GM12878 (cell line): Measurements from ENCODE around the gene PAPSS2. TPM values are rescaled to one million over a fixed set of nuclear protein-coding genes. Genes with fewer than 3 reads are reported as not detected.

Experiments
- ATAC-seq: fragments of 200-7000 bp; cut with Tn5 transposase; 3 replicates; pipeline ENCODE4 v1.9.1; 2020; ENCODE audit warnings: mild to moderate bottlenecking, moderate library complexity
- BruUV-seq: library from RNA; stranded (reverse); fragments of 400-500 nt; replicated peaks from 2 replicates; lab custom pipeline; 2021; lab: Mats Ljungman, UMichigan
- CTCF ChIA-PET: fragments of 300-600 bp; sonication (Branson Sonifier 250); formaldehyde crosslinking; extraction: SDS; loops from one replicate; lab custom pipeline; 2021; ENCODE audit warnings: inconsistent platforms; lab: Yijun Ruan, JAX
- POLR2A ChIA-PET: fragments of 350-600 bp; formaldehyde crosslinking; extraction: SDS; loops from one replicate; lab custom pipeline; 2021; ENCODE audit warnings: inconsistent platforms; lab: Charles Lee
- RAD21 ChIA-PET: fragments of 300-600 bp; sonication (Branson Sonifier 250); formaldehyde crosslinking; loops from one replicate; lab custom pipeline; 2023; ENCODE audit warnings: antibody characterized with exemption; ENCODE audit not compliant: unreplicated experiment; lab: Charles Lee
- SMC1A ChIA-PET: fragments of 300-600 bp; sonication (Branson Sonifier 250); formaldehyde crosslinking; loops from one replicate; lab custom pipeline; 2023; ENCODE audit not compliant: unreplicated experiment, uncharacterized antibody; lab: Charles Lee
- DNase-seq: peaks from one replicate; pipeline ENCODE4 v3.0.0-alpha.2; 2011; ENCODE audit warnings: low read depth, low spot score
- FAIRE-seq: peaks from 3 replicates; lab custom pipeline; 2011; peaks lifted over from hg19 to GRCh38; lab: Jason Lieb, UNC
- H2AFZ ChIP-seq: 2 replicates; pipeline ENCODE4 v1.6.0; 2011; ENCODE audit warnings: low read depth, low read length, control low read depth; ENCODE audit not compliant: control insufficient read depth
- H3K27ac ChIP-seq: 2 replicates; pipeline ENCODE4 v1.5.1; 2011; ENCODE audit warnings: control low read depth; ENCODE audit not compliant: control insufficient read depth, insufficient read depth
- H3K27me3 ChIP-seq, 2 experiments: replicated peaks in 1 of 2; 2 replicates each; pipeline versions ENCODE4 v1.6.0 to v1.6.1; 2011; ENCODE audit warnings: low read length in 1 of 2; ENCODE audit not compliant: control insufficient read depth in 2 of 2, insufficient read depth in 2 of 2
- H3K36me3 ChIP-seq, 2 experiments: 2 replicates each; pipeline ENCODE4 v1.5.1; 2011; ENCODE audit warnings: low read length in 1 of 2; ENCODE audit not compliant: control insufficient read depth in 2 of 2, insufficient read depth in 2 of 2
- H3K4me1 ChIP-seq: 2 replicates; pipeline ENCODE4 v1.6.1; 2011; ENCODE audit warnings: mild to moderate bottlenecking, low read length, moderate library complexity, mixed read lengths; ENCODE audit not compliant: control insufficient read depth, insufficient read depth
- H3K4me2 ChIP-seq: 2 replicates; pipeline ENCODE4 v1.6.0; 2011; ENCODE audit warnings: control low read depth; ENCODE audit not compliant: control insufficient read depth, insufficient read depth
- H3K4me3 ChIP-seq: fragments of 200-600 bp; sonication (generic); 2 replicates; pipeline ENCODE4 v1.5.1; 2016
- H3K79me2 ChIP-seq: 2 replicates; pipeline ENCODE4 v1.6.0; 2011; ENCODE audit warnings: low read length; ENCODE audit not compliant: control insufficient read depth, insufficient read depth
- H3K9ac ChIP-seq: 2 replicates; pipeline ENCODE4 v1.8.0; 2011; ENCODE audit warnings: low read length, control low read depth, mixed read lengths; ENCODE audit not compliant: control insufficient read depth, insufficient read depth
- H3K9me3 ChIP-seq: replicated peaks from 3 replicates; pipeline ENCODE4 v1.5.1; 2011; ENCODE audit warnings: mild to moderate bottlenecking, low read length; ENCODE audit not compliant: control insufficient read depth, insufficient read depth
- H4K20me1 ChIP-seq: 2 replicates; pipeline ENCODE4 v1.6.0; 2011; ENCODE audit not compliant: control insufficient read depth, insufficient read depth
- FOXK2 ChIP-seq: fragments of 450-650 bp; IDR thresholded peaks from 2 replicates; pipeline ENCODE4 v1.6.1; 2017; ENCODE audit warnings: mild to moderate bottlenecking, moderate library complexity
- HDAC6 ChIP-seq: fragments of 200-600 bp; sonication (generic); IDR thresholded peaks from one replicate; pipeline ENCODE4 v1.8.0; 2017; ENCODE audit warnings: antibody characterized with exemption; ENCODE audit not compliant: unreplicated experiment
- RFX5 ChIP-seq: IDR thresholded peaks from 2 replicates; pipeline ENCODE4 v1.6.1; 2011; ENCODE audit warnings: low read depth, low read length, improper control_type of control experiment
- STAT1 ChIP-seq: fragments of 450-650 bp; conservative IDR thresholded peaks from 2 replicates; pipeline ENCODE4 v1.6.1; 2014; ENCODE audit warnings: antibody characterized with exemption, mild to moderate bottlenecking
- SUPT20H ChIP-seq: IDR thresholded peaks from 2 replicates; pipeline ENCODE4 v1.6.1; 2011; ENCODE audit warnings: low read depth, mild to moderate bottlenecking, low read length, moderate library complexity, borderline replicate concordance; ENCODE audit not compliant: control insufficient read depth
- TAF1 ChIP-seq: IDR thresholded peaks from 2 replicates; pipeline ENCODE4 v1.6.1; 2011; ENCODE audit warnings: mild to moderate bottlenecking, low read depth, low read length, borderline replicate concordance
- ZNF217 ChIP-seq: fragments of 450-650 bp; IDR thresholded peaks from 2 replicates; pipeline ENCODE4 v1.6.1; 2017; ENCODE audit warnings: antibody characterized with exemption, mild to moderate bottlenecking
- WGBS: methylation state at CpG from one replicate; pipeline ENCODE4 v1.1.6; 2016; ENCODE audit warnings: low lambda C conversion rate; ENCODE audit not compliant: insufficient replicate concordance, insufficient coverage; ENCODE audit errors: missing lambda C conversion rate; 5-methylcytosine and 5-hydroxymethylcytosine counted together
- in situ Hi-C: fragments of 300-500 bp; cut with MboI; formaldehyde crosslinking; loops from 9 replicates; pipeline ENCODE4 v1.14.3; 2018; ENCODE audit warnings: mixed read lengths
- intact Hi-C: fragments of 100-400 bp; cut with micrococcal nuclease; formaldehyde crosslinking; loops from one replicate; pipeline ENCODE4 v1.14.2; 2022; ENCODE audit not compliant: unreplicated experiment
- polyA plus RNA-seq, 11 experiments: library from polyadenylated mRNA; depleted of rRNA in 4 of 11; unstranded in 6 of 11; stranded (reverse) in 5 of 11; fragments of >200 nt; fragmentation: Nextera tagmentation in 4 of 11; fragmentation: Illumina TruSeq in 1 of 11; extraction: Ambion mirVana in 4 of 11; extraction: Trizol in 1 of 11; gene quantifications; 1 replicate in 1 of 11; 2 replicates in 10 of 11; pipeline versions ENCODE4 v1.2.1 to v1.2.3, GENCODE V29; 2011 to 2016; ENCODE audit warnings: inconsistent platforms in 2 of 11, missing spikeins in 2 of 11, low read depth in 1 of 11
- total RNA-seq, 4 experiments: library from RNA; depleted of rRNA in 3 of 4; stranded (reverse); fragments of >200 nt in 3 of 4; fragmentation: Illumina TruSeq in 1 of 4; extraction: Trizol in 1 of 4; gene quantifications; 2 replicates each; pipeline versions ENCODE4 v1.2.1 to v1.2.3, GENCODE V29; 2013 to 2021

Gene PAPSS2
- total and polyA plus RNA-seq, 10 of the 15 experiments (the other 5 are each of a cell fraction or from before 2014, with no cell fraction given): 0.15 to 2.1 (median 0.37) TPM

GRCh38 chr10:87685832-87686574 lies 26.3 kb downstream of the PAPSS2 start:
- BruUV-seq: no TSS peak
- intact Hi-C loops: no loop called here
- in situ Hi-C loops: no loop called here
- H3K36me3 ChIP-seq: no peaks in the 10 kb centered on the region
- no peaks in the 10 kb centered on the region for H4K20me1 ChIP-seq
- H3K9ac ChIP-seq: no peak overlapping the region
- TF ChIP-seq FOXK2: no peak
- TF ChIP-seq TAF1: no peak
- no peak for TF ChIP-seq RFX5
- no peak for TF ChIP-seq ZNF217
- no peak for TF ChIP-seq STAT1
- no peak for TF ChIP-seq SUPT20H
- no peak overlapping the region for H3K4me3 ChIP-seq
- no peak overlapping the region for H2AFZ ChIP-seq
- H3K4me1 ChIP-seq: no peaks in the 10 kb centered on the region
- no peak for FAIRE-seq
- H3K9me3 ChIP-seq: no peaks in the 10 kb centered on the region
- ATAC-seq: no peak
- H3K27ac ChIP-seq: no peak overlapping the region
- RAD21 ChIA-PET: no interaction called here
- DNase-seq: no peak
- H3K4me2 ChIP-seq: no peak overlapping the region
- no peaks in the 10 kb centered on the region for H3K79me2 ChIP-seq
- POLR2A ChIA-PET: interaction anchor here (0.6 to 0.7 kb wide), 2 partner anchors 97 to 383 kb away, joined by 3 to 4 read pairs; no protein-coding TSS in a partner anchor
- CTCF ChIA-PET: interaction anchor here (1.0 kb wide), 1 partner anchor 40 kb away, joined by 3 read pairs; no protein-coding TSS in a partner anchor
- no peaks in the 10 kb centered on the region for H3K27me3 ChIP-seq
- SMC1A ChIA-PET: no interaction called here
- WGBS: 39% methylated on average over 5 of the region's 5 CpGs

- Histone ChIP-seq H3K4me3 (no peak overlapping the region), H3K27ac (no peak overlapping the region), H4K20me1 (no peaks in the 10 kb centered on the region), H2AFZ (no peak overlapping the region), H3K4me1 (no peaks in the 10 kb centered on the region), H3K4me2 (no peak overlapping the region), H3K9me3 (no peaks in the 10 kb centered on the region), H3K79me2 (no peaks in the 10 kb centered on the region), H3K9ac (no peak overlapping the region), H3K27me3 (no peaks in the 10 kb centered on the region; a peak in 1 of 4 replicates), H3K36me3 (no peaks in the 10 kb centered on the region)
- DNase-seq: no peak
- WGBS: 27% methylated on average over 3 of the region's 3 CpGs
- intact Hi-C loops: no loop called here
- POLR2A ChIA-PET: no interaction called here
- SMC1A ChIA-PET: interaction anchor here (0.6 kb wide), 1 partner anchor 9 kb away, joined by 3 read pairs; no protein-coding TSS in a partner anchor
- RAD21 ChIA-PET: no interaction called here
- ATAC-seq: no peak
- no TSS peak for BruUV-seq
- CTCF ChIA-PET: no interaction called here
- FAIRE-seq: peak; percentile 75
- no peak for TF ChIP-seq HDAC6
- in situ Hi-C loops: no loop called here
Observed at GRCh38 chr10:87691506-87692070, 31.9 kb downstream of the PAPSS2 start.
